SK-N-SH (cell line): ENCODE data around the gene PIK3R1. TPM values are rescaled to one million over a fixed set of nuclear protein-coding genes. Genes with fewer than 3 reads are reported as not detected.

Experiments
- CTCF ChIA-PET: fragments of 300-600, 350-600 bp; formaldehyde crosslinking; extraction: SDS; loops from one replicate; lab custom pipeline; 2021; lab: Yijun Ruan, JAX
- POLR2A ChIA-PET: fragments of 350-600 bp; sonication (Branson Sonifier 250); formaldehyde crosslinking; extraction: SDS; loops from one replicate; lab custom pipeline; 2020; ENCODE audit warnings: antibody characterized with exemption, inconsistent platforms; lab: Yijun Ruan, JAX
- DNase-seq: peaks from one replicate; pipeline ENCODE4 v3.0.0; 2012
- H2AFZ ChIP-seq: fragments of 200-600 bp; sonication (generic); 2 replicates; pipeline ENCODE4 v1.8.1; 2016; ENCODE audit warnings: antibody characterized with exemption, mild to moderate bottlenecking, low read depth
- H3F3A ChIP-seq: fragments of 200-600 bp; sonication (generic); replicated peaks from 2 replicates; pipeline ENCODE3; 2016; ENCODE audit warnings: antibody characterized with exemption, mild to moderate bottlenecking; ENCODE audit not compliant: insufficient read depth
- H3K27ac ChIP-seq, 2 experiments: fragments of 200-500 bp in 1 of 2; fragments of 200-600 bp in 1 of 2; sonication (Bioruptor generic) in 1 of 2; sonication (generic), shearing (Covaris generic) in 1 of 2; 2 replicates each; pipeline versions ENCODE4 v1.5.1 to v1.6.1; 2014 to 2016; ENCODE audit warnings: low read depth in 2 of 2, inconsistent platforms in 1 of 2, low read length in 1 of 2, mild to moderate bottlenecking in 1 of 2, mixed read lengths in 1 of 2
- H3K27me3 ChIP-seq: fragments of 200-600 bp; sonication (generic), shearing (Covaris generic); 2 replicates; pipeline ENCODE4 v1.6.1; 2016; ENCODE audit warnings: mixed run types; ENCODE audit not compliant: insufficient read depth
- H3K36me3 ChIP-seq, 2 experiments: fragments of 200-500 bp in 1 of 2; fragments of 200-600 bp in 1 of 2; sonication (Bioruptor generic) in 1 of 2; sonication (generic) in 1 of 2; replicated peaks in 1 of 2; 2 replicates each; pipeline versions ENCODE3 to v1.5.1; 2014 to 2016; ENCODE audit warnings: low read length in 1 of 2, mild to moderate bottlenecking in 1 of 2; ENCODE audit not compliant: insufficient read depth in 2 of 2, control insufficient read depth in 1 of 2
- H3K4me1 ChIP-seq, 2 experiments: fragments of 200-500 bp in 1 of 2; fragments of 200-600 bp in 1 of 2; sonication (Bioruptor generic) in 1 of 2; sonication (generic), shearing (Covaris generic) in 1 of 2; 2 replicates each; pipeline versions ENCODE4 v1.5.1 to v1.6.1; 2014 to 2016; ENCODE audit warnings: low read depth in 1 of 2, low read length in 1 of 2, mixed run types in 1 of 2; ENCODE audit not compliant: insufficient read depth in 2 of 2, control insufficient read depth in 1 of 2
- H3K4me2 ChIP-seq: fragments of 200-600 bp; sonication (generic), shearing (Covaris generic); 2 replicates; pipeline ENCODE4 v1.6.1; 2017; ENCODE audit warnings: mixed run types
- H3K4me3 ChIP-seq, 2 experiments: fragments of 200-500 bp in 1 of 2; fragments of 200-600 bp in 1 of 2; sonication (Bioruptor generic) in 1 of 2; sonication (generic), shearing (Covaris generic) in 1 of 2; 2 replicates each; pipeline versions ENCODE4 v1.5.1 to v1.8.1; 2014 to 2016; ENCODE audit warnings: low read depth in 2 of 2, inconsistent platforms in 1 of 2, low read length in 1 of 2, mild to moderate bottlenecking in 1 of 2, mixed read lengths in 1 of 2, moderate library complexity in 1 of 2
- H3K79me2 ChIP-seq: fragments of 200-600 bp; sonication (generic); 2 replicates; pipeline ENCODE4 v1.8.1; 2017; ENCODE audit warnings: mild to moderate bottlenecking; ENCODE audit not compliant: insufficient read depth
- H3K9ac ChIP-seq: fragments of 200-600 bp; sonication (generic); 2 replicates; pipeline ENCODE4 v1.6.1; 2017; ENCODE audit warnings: mixed run types
- H3K9me2 ChIP-seq: fragments of 200-600 bp; sonication (generic); 2 replicates; pipeline ENCODE4 v1.6.1; 2017; ENCODE audit warnings: mixed run types
- H3K9me3 ChIP-seq: fragments of 200-600 bp; sonication (generic); 2 replicates; pipeline ENCODE4 v1.6.1; 2017; ENCODE audit warnings: mixed run types, mild to moderate bottlenecking, moderate library complexity
- H4K20me1 ChIP-seq: fragments of 200-600 bp; sonication (generic); 2 replicates; pipeline ENCODE4 v1.6.1; 2017; ENCODE audit warnings: mild to moderate bottlenecking, mixed run types; ENCODE audit not compliant: insufficient read depth
- ELF1 ChIP-seq: IDR thresholded peaks from 2 replicates; pipeline ENCODE4 v1.4.0; 2012
- EP300 ChIP-seq, 2 experiments: IDR thresholded peaks; 2 replicates each; pipeline versions ENCODE4 v1.4.0 to v1.6.1; 2012; ENCODE audit warnings: borderline replicate concordance in 1 of 2, low read depth in 1 of 2, low read length in 1 of 2
- EZH2phosphoT487 ChIP-seq: fragments of 200-600 bp; sonication (generic); IDR thresholded peaks from 2 replicates; pipeline ENCODE4 v1.6.1; 2017; ENCODE audit warnings: low read depth, mixed run types, mild to moderate bottlenecking, antibody characterized with exemption, moderate library complexity, borderline replicate concordance
- FOSL2 ChIP-seq: IDR thresholded peaks from 2 replicates; pipeline ENCODE4 v1.4.0; 2012; ENCODE audit warnings: low read depth, mild to moderate bottlenecking, moderate library complexity, borderline replicate concordance
- FOXM1 ChIP-seq: IDR thresholded peaks from 2 replicates; pipeline ENCODE4 v1.4.0; 2012; ENCODE audit warnings: low read depth, mild to moderate bottlenecking
- GABPA ChIP-seq: IDR thresholded peaks from 2 replicates; pipeline ENCODE4 v1.4.0; 2012; ENCODE audit warnings: low read depth, mild to moderate bottlenecking
- GATA2 ChIP-seq: sonication (generic); formaldehyde crosslinking; IDR thresholded peaks from 2 replicates; pipeline ENCODE4 v1.5.0; 2020; ENCODE audit warnings: mild to moderate bottlenecking, missing genetic modification reagents
- MEF2A ChIP-seq: IDR thresholded peaks from 2 replicates; pipeline ENCODE4 v1.4.0; 2012; ENCODE audit warnings: low read depth, borderline replicate concordance
- NFIC ChIP-seq: IDR thresholded peaks from 2 replicates; pipeline ENCODE4 v1.4.0; 2012; ENCODE audit warnings: borderline replicate concordance
- RAD21 ChIP-seq: IDR thresholded peaks from 2 replicates; pipeline ENCODE4 v1.6.1; 2012; ENCODE audit warnings: mild to moderate bottlenecking, low read length
- RFX5 ChIP-seq: IDR thresholded peaks from 2 replicates; pipeline ENCODE4 v1.6.1; 2012; ENCODE audit warnings: mild to moderate bottlenecking, improper control_type of control experiment, low read length
- RXRA ChIP-seq: IDR thresholded peaks from 2 replicates; pipeline ENCODE4 v1.4.0; 2012; ENCODE audit warnings: low read depth, mild to moderate bottlenecking, borderline replicate concordance
- SIN3A ChIP-seq: IDR thresholded peaks from 2 replicates; pipeline ENCODE4 v1.6.1; 2012; ENCODE audit warnings: low read depth, mild to moderate bottlenecking, low read length, moderate library complexity, borderline replicate concordance
- TAF1 ChIP-seq: IDR thresholded peaks from 2 replicates; pipeline ENCODE4 v1.6.1; 2012; ENCODE audit warnings: low read depth, mild to moderate bottlenecking, low read length, moderate library complexity, borderline replicate concordance
- WGBS: methylation state at CpG from one replicate; pipeline ENCODE4 v1.1.6; 2017; ENCODE audit warnings: low lambda C conversion rate; 5-methylcytosine and 5-hydroxymethylcytosine counted together
- polyA plus RNA-seq, 3 experiments: library from polyadenylated mRNA; depleted of rRNA; stranded (reverse); fragments of >200 nt; gene quantifications; 2 replicates each; pipeline ENCODE4 v1.2.3, GENCODE V29; 2012
- TF ChIP-seq, protein P1 (sequence below): IDR thresholded peaks from 2 replicates; pipeline ENCODE4; 2012
- TF ChIP-seq, protein P2 (sequence below): fragments of 200-600 bp; sonication (generic); IDR thresholded peaks from 2 replicates; pipeline ENCODE4 v1.6.1; 2017; ENCODE audit warnings: antibody characterized with exemption, mild to moderate bottlenecking, moderate library complexity
- TF ChIP-seq, protein P3 (sequence below): IDR thresholded peaks from 2 replicates; pipeline ENCODE4 v1.4.0; 2012; ENCODE audit warnings: low read depth, borderline replicate concordance
- TF ChIP-seq, protein P4 (sequence below): fragments of 150-350 bp; IDR thresholded peaks from 2 replicates; pipeline ENCODE4 v1.6.1; 2017; ENCODE audit warnings: antibody characterized with exemption, low read length, low read depth, borderline replicate concordance
- TF ChIP-seq, protein P5 (sequence below): fragments of 150-350 bp; IDR thresholded peaks from 2 replicates; pipeline ENCODE4 v1.6.1; 2016; ENCODE audit warnings: mild to moderate bottlenecking, low read depth, low read length

Gene PIK3R1
- polyA plus RNA-seq, 1 of the 3 experiments (the other 2 are of a cell fraction), result 2.0 TPM

DNA sequence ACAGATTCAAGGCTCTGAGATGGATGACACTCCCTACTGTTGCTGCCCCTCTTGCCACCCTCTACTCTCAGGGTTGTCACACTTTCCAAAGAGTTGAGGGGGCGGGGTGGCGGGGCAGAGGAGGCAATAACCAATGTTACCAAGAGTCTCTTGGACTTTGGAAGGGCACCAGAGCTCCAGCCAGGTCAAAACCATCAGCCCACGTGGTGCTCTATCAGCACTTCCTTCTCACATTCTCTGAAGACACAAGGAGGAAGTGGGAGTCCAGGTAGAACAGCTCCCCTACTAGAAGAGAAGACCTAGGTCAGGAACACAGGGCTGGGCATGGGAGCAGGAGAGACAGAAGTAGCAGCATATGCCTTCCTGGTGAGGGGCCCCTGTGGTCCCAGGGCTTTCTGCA is 33.0 kb upstream of the PIK3R1 start (continued):
- no peak for TF ChIP-seq EZH2phosphoT487
- TF ChIP-seq FOXM1, result no peak
- no peak for TF ChIP-seq RXRA
- TF ChIP-seq, all 33 proteins: peak for 0

DNA sequence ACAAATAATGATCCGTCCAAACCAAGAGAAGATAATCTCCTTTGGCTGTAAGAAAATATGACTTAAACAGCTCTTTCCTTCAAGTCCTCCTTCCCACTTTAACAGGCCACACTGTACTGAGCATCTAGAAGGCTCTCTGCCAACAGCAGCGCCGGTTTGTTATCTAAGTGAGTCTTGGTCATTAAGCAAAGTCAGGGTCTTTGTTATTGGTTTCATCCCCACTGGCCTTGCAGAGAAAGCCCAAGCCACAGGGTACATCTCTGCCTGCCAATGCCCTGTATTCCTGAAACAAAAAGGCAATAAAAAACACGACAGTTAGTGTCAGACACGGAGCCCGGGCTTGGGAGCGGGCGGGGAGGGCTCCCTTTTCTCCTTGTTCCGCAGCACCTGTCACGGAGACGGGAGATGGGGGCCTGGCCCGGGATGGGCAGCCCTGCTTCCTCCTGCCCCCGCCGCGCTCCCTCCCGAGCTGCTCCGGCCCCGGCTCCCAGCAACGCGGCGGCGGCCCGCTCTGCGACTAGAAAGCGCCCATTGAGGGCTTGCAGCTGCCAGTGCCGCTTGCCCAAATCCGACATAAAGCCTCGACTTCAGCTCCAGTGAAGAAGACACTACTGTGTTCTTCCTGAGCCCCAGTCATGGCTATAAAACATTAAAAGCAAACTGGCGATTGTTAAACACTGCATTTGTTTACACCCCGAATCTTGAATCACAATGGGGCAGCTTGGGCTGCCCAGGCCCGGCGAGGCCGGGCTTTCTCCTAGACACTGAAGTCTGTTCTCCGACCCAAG is 28.1 kb upstream of the PIK3R1 start:
- H3K9me3 ChIP-seq, result no peaks in the 10 kb centered on the region
- CTCF ChIA-PET, result no interaction called here
- POLR2A ChIA-PET, result interaction anchor here (0.6 kb wide), 1 partner anchor 14 kb away, joined by 3 read pairs; no protein-coding TSS in a partner anchor
- TF ChIP-seq GABPA (no peak), GATA2 (CRISPR knock-in tag) (no peak), RFX5 (no peak), SIN3A (no peak), MEF2A (no peak), NFIC (no peak), EP300 (IDR thresholded peaks at IDR 0.05; ENCODE audit: borderline replicate concordance in 1 of 2, low read depth in 1 of 2, low read length in 1 of 2) (no peak)
- TF ChIP-seq, protein P1, sequence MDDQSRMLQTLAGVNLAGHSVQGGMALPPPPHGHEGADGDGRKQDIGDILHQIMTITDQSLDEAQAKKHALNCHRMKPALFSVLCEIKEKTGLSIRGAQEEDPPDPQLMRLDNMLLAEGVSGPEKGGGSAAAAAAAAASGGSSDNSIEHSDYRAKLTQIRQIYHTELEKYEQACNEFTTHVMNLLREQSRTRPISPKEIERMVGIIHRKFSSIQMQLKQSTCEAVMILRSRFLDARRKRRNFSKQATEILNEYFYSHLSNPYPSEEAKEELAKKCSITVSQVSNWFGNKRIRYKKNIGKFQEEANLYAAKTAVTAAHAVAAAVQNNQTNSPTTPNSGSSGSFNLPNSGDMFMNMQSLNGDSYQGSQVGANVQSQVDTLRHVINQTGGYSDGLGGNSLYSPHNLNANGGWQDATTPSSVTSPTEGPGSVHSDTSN, result no peak
- TF ChIP-seq, protein P2, sequence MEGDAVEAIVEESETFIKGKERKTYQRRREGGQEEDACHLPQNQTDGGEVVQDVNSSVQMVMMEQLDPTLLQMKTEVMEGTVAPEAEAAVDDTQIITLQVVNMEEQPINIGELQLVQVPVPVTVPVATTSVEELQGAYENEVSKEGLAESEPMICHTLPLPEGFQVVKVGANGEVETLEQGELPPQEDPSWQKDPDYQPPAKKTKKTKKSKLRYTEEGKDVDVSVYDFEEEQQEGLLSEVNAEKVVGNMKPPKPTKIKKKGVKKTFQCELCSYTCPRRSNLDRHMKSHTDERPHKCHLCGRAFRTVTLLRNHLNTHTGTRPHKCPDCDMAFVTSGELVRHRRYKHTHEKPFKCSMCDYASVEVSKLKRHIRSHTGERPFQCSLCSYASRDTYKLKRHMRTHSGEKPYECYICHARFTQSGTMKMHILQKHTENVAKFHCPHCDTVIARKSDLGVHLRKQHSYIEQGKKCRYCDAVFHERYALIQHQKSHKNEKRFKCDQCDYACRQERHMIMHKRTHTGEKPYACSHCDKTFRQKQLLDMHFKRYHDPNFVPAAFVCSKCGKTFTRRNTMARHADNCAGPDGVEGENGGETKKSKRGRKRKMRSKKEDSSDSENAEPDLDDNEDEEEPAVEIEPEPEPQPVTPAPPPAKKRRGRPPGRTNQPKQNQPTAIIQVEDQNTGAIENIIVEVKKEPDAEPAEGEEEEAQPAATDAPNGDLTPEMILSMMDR, result no peak
- TF ChIP-seq, all 33 proteins: peak for 0
- H3K27me3 ChIP-seq, result no peaks in the 10 kb centered on the region
- WGBS, result 90% methylated on average over 34 of the region's 34 CpGs
- H3K79me2 ChIP-seq, result no peaks in the 10 kb centered on the region
- H3K4me1 ChIP-seq, result no peaks in the 10 kb centered on the region
- no peak overlapping the region for H3K4me2 ChIP-seq
- no peak overlapping the region for H2AFZ ChIP-seq
- H3K9ac ChIP-seq, result no peak overlapping the region
- H3K27ac ChIP-seq, result no peak overlapping the region
- no peaks in the 10 kb centered on the region for H3K9me2 ChIP-seq
- H4K20me1 ChIP-seq, result no peaks in the 10 kb centered on the region
- peak; percentile 25 for DNase-seq
- H3F3A ChIP-seq, result no peaks in the 10 kb centered on the region
- no peaks in the 10 kb centered on the region for H3K36me3 ChIP-seq
- no peak overlapping the region for H3K4me3 ChIP-seq

DNA sequence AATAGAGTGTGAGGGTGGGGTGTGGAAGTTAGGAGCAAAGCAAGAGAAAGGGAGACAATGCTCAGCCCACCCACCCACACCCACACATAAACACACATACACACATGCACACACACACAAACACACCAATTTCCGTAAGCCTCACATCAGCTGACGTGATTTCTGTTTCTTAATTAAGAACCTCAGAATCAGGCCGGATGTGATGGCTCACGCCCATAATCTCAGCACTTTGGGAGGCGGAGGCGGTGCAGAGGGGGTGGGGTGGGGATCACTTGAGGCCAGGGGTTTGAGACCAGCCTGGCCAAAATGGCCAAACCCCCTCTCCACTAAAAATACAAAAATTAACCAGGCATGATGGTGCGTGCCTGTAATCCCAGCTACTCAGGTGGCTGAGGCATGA is 26.4 kb upstream of the PIK3R1 start:
- no peaks in the 10 kb centered on the region for H3K4me1 ChIP-seq
- POLR2A ChIA-PET, result no interaction called here
- 93% methylated on average over 7 of the region's 7 CpGs for WGBS

More for the DNA sequence above, 26.4 kb upstream of the PIK3R1 start:
- Histone ChIP-seq H3K9me3 (no peaks in the 10 kb centered on the region), H3K9ac (no peak overlapping the region), H3K36me3 (no peaks in the 10 kb centered on the region), H3K79me2 (no peaks in the 10 kb centered on the region), H4K20me1 (no peaks in the 10 kb centered on the region), H3F3A (no peaks in the 10 kb centered on the region), H3K9me2 (no peaks in the 10 kb centered on the region), H3K4me2 (no peak overlapping the region), H3K27me3 (no peaks in the 10 kb centered on the region), H3K4me3 (no peak overlapping the region), H3K27ac (no peak overlapping the region), H2AFZ (no peak overlapping the region)
- CTCF ChIA-PET, result no interaction called here
- DNase-seq, result no peak
- TF ChIP-seq RAD21 (no peak), EP300 (IDR thresholded peaks at IDR 0.05; ENCODE audit: borderline replicate concordance in 1 of 2, low read depth in 1 of 2, low read length in 1 of 2) (no peak), MEF2A (no peak), SIN3A (no peak), TAF1 (no peak), NFIC (no peak), FOSL2 (no peak), ELF1 (no peak), FOXM1 (no peak)
- TF ChIP-seq, protein P3, sequence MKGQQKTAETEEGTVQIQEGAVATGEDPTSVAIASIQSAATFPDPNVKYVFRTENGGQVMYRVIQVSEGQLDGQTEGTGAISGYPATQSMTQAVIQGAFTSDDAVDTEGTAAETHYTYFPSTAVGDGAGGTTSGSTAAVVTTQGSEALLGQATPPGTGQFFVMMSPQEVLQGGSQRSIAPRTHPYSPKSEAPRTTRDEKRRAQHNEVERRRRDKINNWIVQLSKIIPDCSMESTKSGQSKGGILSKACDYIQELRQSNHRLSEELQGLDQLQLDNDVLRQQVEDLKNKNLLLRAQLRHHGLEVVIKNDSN, result no peak
- TF ChIP-seq, protein P4, sequence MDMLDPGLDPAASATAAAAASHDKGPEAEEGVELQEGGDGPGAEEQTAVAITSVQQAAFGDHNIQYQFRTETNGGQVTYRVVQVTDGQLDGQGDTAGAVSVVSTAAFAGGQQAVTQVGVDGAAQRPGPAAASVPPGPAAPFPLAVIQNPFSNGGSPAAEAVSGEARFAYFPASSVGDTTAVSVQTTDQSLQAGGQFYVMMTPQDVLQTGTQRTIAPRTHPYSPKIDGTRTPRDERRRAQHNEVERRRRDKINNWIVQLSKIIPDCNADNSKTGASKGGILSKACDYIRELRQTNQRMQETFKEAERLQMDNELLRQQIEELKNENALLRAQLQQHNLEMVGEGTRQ, result no peak
- TF ChIP-seq, protein P5, sequence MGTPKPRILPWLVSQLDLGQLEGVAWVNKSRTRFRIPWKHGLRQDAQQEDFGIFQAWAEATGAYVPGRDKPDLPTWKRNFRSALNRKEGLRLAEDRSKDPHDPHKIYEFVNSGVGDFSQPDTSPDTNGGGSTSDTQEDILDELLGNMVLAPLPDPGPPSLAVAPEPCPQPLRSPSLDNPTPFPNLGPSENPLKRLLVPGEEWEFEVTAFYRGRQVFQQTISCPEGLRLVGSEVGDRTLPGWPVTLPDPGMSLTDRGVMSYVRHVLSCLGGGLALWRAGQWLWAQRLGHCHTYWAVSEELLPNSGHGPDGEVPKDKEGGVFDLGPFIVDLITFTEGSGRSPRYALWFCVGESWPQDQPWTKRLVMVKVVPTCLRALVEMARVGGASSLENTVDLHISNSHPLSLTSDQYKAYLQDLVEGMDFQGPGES, result no peak
